WERI-Rb-1 (cell line): Measurements from ENCODE around the gene MINPP1.

Source experiments
- DNase-seq: peaks from one replicate; pipeline ENCODE4 v3.0.0-alpha.2; 2020
- H3K27ac ChIP-seq: fragments of 250-450 bp; sonication (Bioruptor Pico); 2 replicates; pipeline ENCODE4 v1.5.1; 2020; ENCODE audit warnings: mild to moderate bottlenecking, moderate library complexity
- H3K27me3 ChIP-seq: fragments of 250-450 bp; sonication (Bioruptor Pico); 2 replicates; pipeline ENCODE4 v1.5.1; 2021; ENCODE audit warnings: mild to moderate bottlenecking, low read depth, moderate library complexity; ENCODE audit not compliant: insufficient read depth, severe bottlenecking
- H3K36me3 ChIP-seq: fragments of 250-450 bp; sonication (Bioruptor Pico); 2 replicates; pipeline ENCODE4 v1.5.1; 2020; ENCODE audit warnings: mild to moderate bottlenecking, moderate library complexity
- H3K4me3 ChIP-seq: 2 replicates; pipeline ENCODE4 v1.5.1; 2011; ENCODE audit warnings: low read depth, mild to moderate bottlenecking, control low read depth, low read length
- H3K9me3 ChIP-seq: fragments of 250-450 bp; sonication (Bioruptor Pico); 2 replicates; pipeline ENCODE4 v1.5.1; 2021; ENCODE audit warnings: mild to moderate bottlenecking, moderate library complexity; ENCODE audit not compliant: severe bottlenecking
- CTCF ChIP-seq: IDR thresholded peaks from 2 replicates; pipeline ENCODE4 v1.5.1; 2011; ENCODE audit warnings: low read depth, mild to moderate bottlenecking, control low read depth, inconsistent platforms, low read length

The MINPP1 gene

GRCh38 chr10:87507879-87508483 lies 3.3 kb downstream of the MINPP1 start:
- DNase-seq, result no peak
- TF ChIP-seq CTCF, result no peak
- H3K36me3 ChIP-seq, result peaks cover 39% of the 10 kb centered on the region
- no peak overlapping the region for H3K27ac ChIP-seq
- H3K4me3 ChIP-seq, result no peak overlapping the region
- no peaks in the 10 kb centered on the region for H3K9me3 ChIP-seq
- H3K27me3 ChIP-seq, result no peaks in the 10 kb centered on the region

GRCh38 chr10:87508837-87509236 lies 4.1 kb downstream of the MINPP1 start:
- no peaks in the 10 kb centered on the region for H3K9me3 ChIP-seq
- H3K4me3 ChIP-seq, result no peak overlapping the region
- no peak for TF ChIP-seq CTCF
- no peaks in the 10 kb centered on the region for H3K27me3 ChIP-seq
- no peak overlapping the region for H3K27ac ChIP-seq
- no peak for DNase-seq
- H3K36me3 ChIP-seq, result peaks cover 45% of the 10 kb centered on the region

- Histone ChIP-seq H3K27ac (no peak overlapping the region), H3K36me3 (peaks cover 53% of the 10 kb centered on the region), H3K27me3 (no peaks in the 10 kb centered on the region), H3K9me3 (no peaks in the 10 kb centered on the region), H3K4me3 (no peak overlapping the region)
- no peak for DNase-seq
- no peak for TF ChIP-seq CTCF
Observed at GRCh38 chr10:87510025-87510424, 5.3 kb downstream of the MINPP1 start.

- H3K4me3 ChIP-seq, result no peak overlapping the region
- no peak for DNase-seq
Observed at GRCh38 chr10:87511526-87511925, 6.8 kb downstream of the MINPP1 start.

GRCh38 chr10:87518937-87519336 lies 14.2 kb downstream of the MINPP1 start:
- H3K9me3 ChIP-seq, result no peaks in the 10 kb centered on the region
- H3K27me3 ChIP-seq, result no peaks in the 10 kb centered on the region
- TF ChIP-seq CTCF, result no peak
- no peak overlapping the region for H3K4me3 ChIP-seq
- no peak overlapping the region for H3K27ac ChIP-seq
- H3K36me3 ChIP-seq, result peaks cover 30% of the 10 kb centered on the region
- no peak for DNase-seq

More at GRCh38 chr10:87511526-87511925, 6.8 kb downstream of the MINPP1 start:
- Histone ChIP-seq H3K27ac (no peak overlapping the region), H3K27me3 (no peaks in the 10 kb centered on the region), H3K9me3 (no peaks in the 10 kb centered on the region), H3K36me3 (peaks cover 66% of the 10 kb centered on the region)
- TF ChIP-seq CTCF, result no peak

- H3K4me3 ChIP-seq, result no peak overlapping the region
- no peaks in the 10 kb centered on the region for H3K27me3 ChIP-seq
- DNase-seq, result no peak
- no peaks in the 10 kb centered on the region for H3K9me3 ChIP-seq
- no peak overlapping the region for H3K27ac ChIP-seq
- peaks cover 23% of the 10 kb centered on the region for H3K36me3 ChIP-seq
- TF ChIP-seq CTCF, result no peak
Observed at GRCh38 chr10:87519582-87519981, 14.9 kb downstream of the MINPP1 start.
